ENCODE data around the gene CST9.

- TF ChIP-seq THRB (CRISPR knock-in tag; conservative IDR thresholded peaks at IDR 0.05) (no peak), HDAC1 (IDR thresholded peaks at IDR 0.05) (no peak), YY1 (IDR thresholded peaks at IDR 0.05; ENCODE audit: borderline replicate concordance in 1 of 3, control insufficient read depth in 1 of 3, extremely low read depth in 1 of 3, insufficient read depth in 3 of 3, insufficient read length in 1 of 3, insufficient replicate concordance in 2 of 3, low read depth in 1 of 3, low read length in 2 of 3) (no peak), ZNF184 (CRISPR knock-in tag; IDR thresholded peaks at IDR 0.05) (no peak), TCF7 (IDR thresholded peaks at IDR 0.05; ENCODE audit: borderline replicate concordance) (no peak), CHD4 (IDR thresholded peaks at IDR 0.05; ENCODE audit: insufficient read depth, insufficient replicate concordance, low read depth, low read length, poor library complexity, severe bottlenecking) (no peak), NR3C1 (CRISPR knock-in tag; IDR thresholded peaks at IDR 0.05) (no peak), ATF2 (CRISPR knock-in tag; IDR thresholded peaks at IDR 0.05) (no peak), MAFK (IDR thresholded peaks at IDR 0.05; ENCODE audit: low read length) (no peak), ARNT (IDR thresholded peaks at IDR 0.05) (no peak), CTCF (IDR thresholded peaks at IDR 0.05 in 2 of 3, conservative IDR thresholded peaks at IDR 0.05 in 1 of 3; ENCODE audit: insufficient read depth in 2 of 3, low read depth in 1 of 3, low read length in 3 of 3) (no peak), ZNF398 (CRISPR knock-in tag; IDR thresholded peaks at IDR 0.05) (no peak), HDAC8 (tag; IDR thresholded peaks at IDR 0.05) (no peak), FOXJ2 (tag; IDR thresholded peaks at IDR 0.05) (no peak)
Measured at GRCh38 chr20:23629542-23630391, 24.1 kb upstream of the CST9 start.
